DMS153 treated with DMSO at 0.1 percent for 48 hours (cell line): ENCODE measurements around the gene KCNB1.
"Not testable (repeated sequence)": the region's sequence is repeated elsewhere in the genome, so short reads cannot be mapped to it uniquely, and the experiment has no call there.

Source experiments
- DNase-seq: peaks from one replicate; lab custom pipeline; 2025; ENCODE audit not compliant: unreplicated experiment; lab: John Stamatoyannopoulos, UW

The KCNB1 gene

GRCh38 chr20:49330701-49331615 is 151.5 kb downstream of the KCNB1 start:
- no peak for DNase-seq

DNA sequence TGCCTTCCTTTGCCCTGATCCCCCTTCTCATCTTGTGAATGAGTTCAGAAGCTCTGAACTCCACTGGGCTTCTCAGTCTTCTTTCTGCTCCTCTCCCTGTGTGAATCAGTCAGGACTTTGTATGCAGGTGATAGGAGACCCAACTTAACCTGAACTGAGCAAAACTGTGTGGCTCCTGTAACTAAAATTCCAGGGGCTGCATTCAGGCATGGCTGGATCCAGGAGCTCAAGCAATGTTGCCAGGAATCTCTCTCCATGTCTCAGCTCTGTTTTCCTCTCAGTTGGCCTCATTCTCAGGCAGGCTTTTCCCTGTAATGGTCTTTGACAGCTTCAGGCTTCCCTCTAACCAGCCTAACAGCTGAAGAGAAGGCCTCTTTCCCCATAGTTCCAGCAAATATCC is 153.7 kb downstream of the KCNB1 start:
- no peak for DNase-seq

DNA sequence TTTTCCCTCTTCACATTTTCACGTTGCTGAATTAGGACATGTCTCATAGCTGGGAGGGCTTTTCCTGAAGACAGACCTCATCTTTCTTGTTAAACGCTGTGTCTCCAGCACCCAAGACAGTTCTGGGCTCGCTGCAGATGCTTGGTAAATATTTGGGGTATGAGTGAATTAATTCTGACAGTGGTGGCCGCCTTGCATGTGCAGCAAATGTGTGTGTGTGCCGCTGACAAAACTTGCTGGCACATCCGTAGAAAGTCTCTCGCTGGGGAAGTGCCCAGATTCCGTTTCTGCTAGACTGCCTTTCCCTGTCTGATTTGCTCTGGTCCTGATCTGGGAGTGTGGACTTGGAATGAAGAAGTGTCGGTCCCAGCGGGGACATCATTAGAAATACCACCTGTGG is 156.4 kb downstream of the KCNB1 start:
- no peak for DNase-seq

- DNase-seq = no peak
These were observed 158.2 kb downstream of the KCNB1 start for GRCh38 chr20:49324306-49324705.

DNA sequence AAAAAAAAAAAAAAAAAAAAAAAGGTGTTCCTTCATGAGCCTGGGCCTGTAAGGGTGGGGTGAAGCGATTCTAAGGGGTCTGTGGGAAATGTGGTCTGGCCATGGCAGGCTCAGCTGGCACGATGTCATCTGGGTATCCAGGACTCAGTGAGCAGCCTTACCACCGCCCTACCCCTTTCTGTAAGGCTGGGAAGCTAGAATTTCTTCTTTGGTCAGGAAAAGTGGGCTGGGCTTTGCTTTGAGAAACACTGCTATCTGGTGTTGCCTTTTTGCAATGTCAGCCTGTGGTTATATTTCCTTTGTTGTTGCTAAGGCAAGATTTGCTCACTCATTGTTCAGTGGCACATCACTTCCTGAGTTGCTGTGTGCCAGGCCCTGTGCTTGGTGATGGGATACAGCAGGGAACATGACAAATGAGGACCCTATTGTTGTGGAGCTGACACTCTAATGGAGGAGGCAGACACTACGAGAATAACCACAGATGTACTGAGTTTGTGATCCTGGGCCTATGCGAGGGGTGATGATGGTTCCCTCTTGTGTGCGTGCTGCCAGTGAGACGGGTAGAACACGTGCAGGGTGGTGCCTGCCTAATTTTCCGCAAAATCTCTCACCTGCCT is 158.7 kb downstream of the KCNB1 start:
- no peak for DNase-seq

DNA sequence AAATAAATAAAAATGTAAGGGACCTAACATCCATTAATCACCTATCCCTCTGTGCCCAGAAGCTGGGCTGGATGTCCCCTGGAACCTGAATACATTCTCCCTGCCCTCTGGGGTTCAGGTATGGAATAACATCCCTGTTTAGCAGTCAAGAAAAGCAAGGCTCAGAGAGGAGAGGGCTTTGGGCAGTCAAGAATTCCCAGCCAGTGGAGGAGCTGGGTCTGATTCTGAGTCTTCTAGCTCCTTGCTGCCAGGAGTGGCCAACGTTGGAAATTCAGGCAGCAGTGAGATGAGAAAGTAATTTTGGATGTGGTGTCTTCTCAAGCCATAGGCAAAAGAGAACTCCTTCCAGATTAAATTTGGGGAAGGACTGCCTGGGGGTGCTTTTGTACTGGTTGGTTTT is 162.0 kb downstream of the KCNB1 start:
- DNase-seq = no peak

DNA sequence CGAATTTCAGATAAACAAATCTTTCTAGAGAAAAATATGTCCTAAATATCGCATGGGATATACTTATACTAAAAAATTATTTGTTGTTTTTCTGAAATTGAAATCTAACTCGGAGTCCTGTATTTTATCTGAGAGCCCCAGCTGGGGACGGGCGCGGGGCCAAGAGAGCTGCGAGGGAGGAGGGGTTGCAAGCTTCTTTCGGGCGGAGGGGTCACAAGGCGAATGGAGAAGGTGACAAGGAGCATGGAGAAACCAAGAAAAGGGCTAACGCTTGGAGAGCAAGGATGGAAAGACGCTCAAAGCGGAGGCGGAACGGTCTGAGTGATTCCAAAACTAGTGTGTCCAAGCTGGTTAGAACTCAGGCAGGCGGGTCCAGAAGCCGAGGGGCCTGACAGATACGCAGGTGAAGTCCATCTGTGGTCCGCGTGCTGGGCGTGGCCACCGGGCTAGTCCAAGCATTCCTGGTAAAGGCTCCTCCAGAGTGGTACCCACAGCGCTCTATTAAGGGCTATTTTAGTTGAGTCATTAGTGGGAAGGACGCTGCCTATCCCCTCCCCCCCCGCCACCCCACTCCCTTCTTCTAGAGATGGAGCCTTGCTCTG is 163.2 kb downstream of the KCNB1 start:
- DNase-seq = no peak

- no peak for DNase-seq
These were observed 163.8 kb downstream of the KCNB1 start for GRCh38 chr20:49318430-49319207.

GRCh38 chr20:49318091-49318429 is 164.4 kb downstream of the KCNB1 start:
- no peak for DNase-seq

DNA sequence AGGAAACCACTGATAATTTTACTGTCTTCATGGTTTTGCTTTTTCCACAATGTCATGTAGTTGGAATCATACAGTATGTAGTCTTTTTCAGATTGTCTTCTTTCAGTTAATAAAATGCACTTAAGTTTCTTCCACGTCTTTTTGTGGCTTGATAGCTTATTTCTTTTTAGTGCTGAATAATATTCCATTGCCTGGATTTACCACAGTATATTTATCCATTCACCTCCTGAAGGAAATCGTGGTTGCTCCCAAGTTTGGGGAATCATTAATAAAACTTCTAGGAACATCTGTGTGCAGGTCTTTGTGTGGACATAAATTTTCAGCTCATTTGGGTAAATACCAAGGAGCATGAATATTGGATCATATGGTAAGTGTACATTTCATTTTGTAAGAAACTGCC is 165.8 kb downstream of the KCNB1 start:
- no peak for DNase-seq

DNA sequence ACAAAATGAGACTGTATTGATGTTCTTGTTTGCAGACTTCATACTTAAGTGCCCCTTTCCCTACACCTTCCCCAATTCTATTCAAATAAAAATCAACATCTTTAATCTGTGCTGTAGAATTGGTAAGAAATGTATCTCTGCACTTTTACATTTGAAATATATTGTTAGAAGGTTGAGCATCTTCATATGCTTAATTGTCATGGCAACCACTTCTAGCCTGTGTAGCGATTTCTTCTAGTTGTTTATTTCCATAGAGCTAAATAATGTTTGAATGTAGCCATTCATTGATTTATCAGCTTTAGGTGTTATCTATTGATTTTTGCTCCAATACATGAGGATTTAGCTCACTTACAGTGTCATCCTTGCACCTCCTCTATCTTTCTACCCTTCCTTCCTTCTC is 166.9 kb downstream of the KCNB1 start:
- no peak for DNase-seq

DNA sequence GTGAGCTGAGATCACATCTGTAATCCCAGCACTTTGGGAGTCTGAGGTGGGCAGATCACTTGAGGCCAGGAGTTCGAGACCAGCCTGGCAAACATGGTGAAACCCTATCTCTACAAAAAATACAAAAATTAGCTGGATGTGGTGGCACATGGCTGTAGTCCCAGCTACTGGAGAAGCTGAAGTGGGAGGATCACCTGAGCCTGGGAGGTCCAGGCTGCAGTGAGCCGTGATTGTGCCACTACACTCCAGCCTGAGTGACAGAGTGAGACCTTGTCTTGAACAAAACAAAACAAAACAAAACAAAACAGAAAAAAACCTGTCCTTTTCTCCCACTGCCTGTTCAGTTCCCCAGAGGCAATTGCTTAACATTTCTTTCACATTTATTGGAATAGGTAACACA is 168.4 kb downstream of the KCNB1 start:
- DNase-seq = not testable (repeated sequence)
